Measurements from ENCODE around the gene ARHGEF4.

Gene ARHGEF4

GRCh38 chr2:131037398-131038257 lies 200.9 kb downstream of the ARHGEF4 start:
- no peak for DNase-seq (ENCODE audit: low read depth)

- DNase-seq (ENCODE audit: low read depth), result no peak
These were observed 201.8 kb downstream of the ARHGEF4 start for GRCh38 chr2:131038258-131039100.

- DNase-seq (ENCODE audit: low read depth), result no peak
These were observed 202.4 kb downstream of the ARHGEF4 start for GRCh38 chr2:131039101-131039440.

DNA sequence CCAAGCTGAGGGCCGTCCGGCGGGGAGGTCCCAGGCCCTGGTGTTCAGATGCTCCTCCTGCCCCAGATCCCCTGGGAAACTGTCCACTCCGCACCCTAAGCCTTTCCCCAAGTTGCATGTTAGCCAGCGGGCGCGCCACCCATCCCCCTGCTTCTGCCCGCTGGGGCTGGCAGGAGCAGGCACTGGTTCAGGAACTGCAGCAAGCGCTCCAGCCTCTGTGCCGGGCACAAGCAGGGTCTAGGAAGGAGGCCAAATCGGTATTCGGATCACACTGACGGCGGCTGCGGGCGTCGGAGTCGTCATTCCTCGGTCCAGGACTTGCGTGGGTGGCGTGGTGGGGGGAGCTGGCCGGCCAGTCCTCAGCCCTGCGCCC lies 202.8 kb downstream of the ARHGEF4 start:
- no peak for DNase-seq (ENCODE audit: low read depth)

DNA sequence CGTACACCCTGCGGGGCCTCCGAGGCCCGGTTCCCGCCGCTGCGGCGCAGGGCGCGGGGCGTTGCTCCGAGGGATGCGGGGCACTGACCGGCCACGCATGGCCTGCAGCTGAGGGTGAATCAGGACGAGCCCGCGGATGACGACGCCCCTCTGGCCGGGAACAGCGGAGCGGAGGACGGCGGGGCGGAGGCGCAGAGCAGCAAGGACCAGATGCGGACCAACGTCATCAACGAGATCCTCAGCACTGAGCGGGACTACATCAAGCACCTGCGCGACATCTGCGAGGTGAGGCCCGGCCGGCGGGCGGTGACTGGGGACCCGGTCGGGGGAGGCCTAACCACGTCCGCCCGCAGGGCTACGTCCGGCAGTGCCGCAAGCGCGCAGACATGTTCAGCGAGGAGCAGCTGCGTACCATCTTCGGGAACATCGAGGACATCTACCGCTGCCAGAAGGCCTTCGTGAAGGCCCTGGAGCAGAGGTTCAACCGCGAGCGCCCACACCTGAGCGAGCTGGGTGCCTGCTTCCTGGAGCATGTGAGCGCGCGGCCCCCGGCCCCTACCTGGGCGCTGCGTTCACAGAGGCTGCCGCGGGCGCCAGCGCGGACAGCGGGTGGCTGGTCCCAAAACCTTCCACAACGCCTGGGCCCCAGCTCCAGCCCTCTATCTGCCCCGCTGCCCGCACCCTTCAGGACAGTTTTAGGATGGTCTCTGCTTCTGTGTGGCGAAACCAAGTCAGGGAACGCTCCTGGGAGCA lies 203.4 kb downstream of the ARHGEF4 start:
- DNase-seq (ENCODE audit: low read depth), result no peak

- DNase-seq (ENCODE audit: low read depth), result no peak
These were observed 204.1 kb downstream of the ARHGEF4 start for GRCh38 chr2:131040661-131041401.

- no peak for DNase-seq (ENCODE audit: low read depth)
These were observed 204.9 kb downstream of the ARHGEF4 start for GRCh38 chr2:131041402-131042147.

GRCh38 chr2:131042148-131042775 lies 205.5 kb downstream of the ARHGEF4 start:
- DNase-seq (ENCODE audit: low read depth), result no peak

GRCh38 chr2:131043199-131044074 lies 206.7 kb downstream of the ARHGEF4 start:
- no peak for DNase-seq (ENCODE audit: low read depth)

GRCh38 chr2:131044075-131044756 lies 207.5 kb downstream of the ARHGEF4 start:
- DNase-seq (ENCODE audit: low read depth), result no peak

GRCh38 chr2:131044757-131045150 lies 208.0 kb downstream of the ARHGEF4 start:
- DNase-seq (ENCODE audit: low read depth), result no peak

DNA sequence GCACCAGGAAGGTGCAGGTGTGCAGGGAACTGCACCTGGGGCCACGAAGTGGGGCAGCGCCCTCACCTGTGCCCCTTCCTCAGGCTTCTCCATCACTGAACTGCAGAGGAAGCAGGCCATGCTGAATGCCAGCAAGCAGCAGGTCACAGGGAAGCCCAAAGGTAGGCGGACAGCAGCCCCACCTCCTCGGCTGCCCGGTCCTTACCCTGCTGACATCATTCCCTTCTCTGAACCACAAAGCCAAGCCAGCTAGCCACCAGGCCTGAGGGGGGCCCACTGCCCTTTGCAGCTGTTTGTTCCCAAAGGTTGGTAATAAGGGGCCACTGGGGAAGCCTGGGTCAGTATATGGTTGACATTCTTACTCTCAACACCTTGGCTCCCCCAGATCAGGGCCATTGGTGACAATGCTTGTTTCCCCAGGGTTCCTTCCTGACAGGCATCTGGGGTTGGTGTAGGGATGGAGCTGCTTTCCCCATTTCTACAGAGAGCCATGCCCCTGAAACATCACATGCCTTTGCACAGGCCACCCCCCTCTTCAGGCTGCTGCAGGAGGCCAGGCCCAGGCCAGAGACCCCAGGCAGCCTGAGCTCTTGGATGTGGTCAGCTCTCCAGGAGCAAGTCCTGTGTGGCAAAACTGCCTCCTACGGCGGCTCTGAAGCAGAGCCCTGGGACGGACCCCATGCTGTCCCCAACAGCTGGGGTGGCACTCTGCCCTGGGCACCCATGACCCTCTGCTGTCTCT lies 208.7 kb downstream of the ARHGEF4 start:
- no peak for DNase-seq (ENCODE audit: low read depth)

DNA sequence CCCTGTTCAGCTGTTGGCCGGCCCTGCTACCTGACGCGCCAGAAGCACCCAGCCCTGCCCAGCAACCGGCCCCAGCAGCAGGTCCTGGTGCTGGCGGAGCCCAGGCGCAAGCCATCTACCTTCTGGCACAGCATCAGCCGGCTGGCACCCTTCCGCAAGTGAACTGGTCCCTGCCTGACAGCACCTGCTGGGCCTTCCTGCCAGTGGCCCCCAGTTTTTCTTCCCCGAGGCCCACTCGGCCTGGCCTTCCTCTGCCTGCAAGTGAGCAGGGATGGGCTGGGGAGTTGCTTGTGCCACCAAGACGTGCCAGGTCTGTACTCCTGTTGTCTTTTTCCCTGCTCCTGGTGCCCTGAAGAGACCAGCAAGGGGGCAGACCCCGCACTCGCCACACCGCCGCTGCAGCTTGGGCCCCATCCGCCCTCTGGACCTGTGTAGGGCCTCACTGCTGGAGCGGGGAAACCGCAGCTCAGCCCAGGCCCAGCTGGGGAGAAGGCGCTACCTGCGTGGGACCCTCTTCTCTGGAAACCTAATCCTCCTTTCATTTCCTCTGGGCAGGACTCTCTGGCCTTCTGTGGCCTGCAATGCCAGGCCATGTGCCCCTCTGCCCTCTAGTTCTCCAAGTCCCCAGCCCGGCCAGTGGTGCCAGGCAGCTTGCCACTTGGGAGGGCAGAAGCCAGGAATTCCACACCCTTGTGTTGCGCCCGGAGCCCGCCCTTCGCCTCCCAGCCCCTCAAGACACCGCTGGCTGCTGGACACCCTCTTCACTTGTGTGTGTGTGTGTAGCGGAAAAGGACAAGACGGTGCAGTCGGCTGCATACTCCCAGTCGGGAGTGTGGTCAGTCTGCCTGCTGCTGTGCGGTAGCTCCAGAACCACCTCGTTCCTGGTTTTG lies 209.6 kb downstream of the ARHGEF4 start:
- DNase-seq (ENCODE audit: low read depth), result no peak

- DNase-seq (ENCODE audit: low read depth), result no peak
These were observed 210.4 kb downstream of the ARHGEF4 start for GRCh38 chr2:131046918-131047652.

GRCh38 chr2:131047920-131048560 lies 211.3 kb downstream of the ARHGEF4 start:
- no peak for DNase-seq (ENCODE audit: low read depth)

DNA sequence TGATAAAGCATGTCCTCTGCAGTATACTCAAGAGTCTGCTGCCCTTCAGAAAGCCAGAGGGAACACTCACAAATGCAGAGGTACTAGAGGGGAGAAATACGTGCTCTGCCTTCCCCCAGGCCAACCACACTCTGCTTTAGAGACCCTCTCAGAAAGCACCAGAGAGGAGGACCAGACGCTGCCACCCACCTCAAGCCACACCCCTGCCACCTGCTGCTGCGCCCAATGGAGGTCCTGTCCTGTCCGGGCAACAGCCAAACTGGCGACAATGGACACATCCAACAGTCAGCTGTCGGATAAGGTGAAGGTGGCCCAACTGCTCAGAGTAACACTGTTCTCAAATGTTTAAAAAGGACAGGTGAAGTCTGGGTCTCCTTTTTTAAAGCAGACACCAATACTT lies 211.9 kb downstream of the ARHGEF4 start:
- DNase-seq (ENCODE audit: low read depth), result no peak
